GM18951 (cell line): Measurements from ENCODE around the gene DCUN1D2.

Source experiments
- POLR2A ChIP-seq: IDR thresholded peaks from 4 replicates; pipeline ENCODE4 v1.6.1; 2011; ENCODE audit warnings: mild to moderate bottlenecking; ENCODE audit not compliant: insufficient read length, insufficient read depth; ENCODE audit errors: extremely low read depth
- in situ Hi-C: fragments of 300-500 bp; cut with MboI; formaldehyde crosslinking; loops from one replicate; pipeline ENCODE4 v1.12.0; 2022; ENCODE audit warnings: low sequenced_read_pairs, mixed read lengths, inconsistent platforms; ENCODE audit not compliant: unreplicated experiment

Gene DCUN1D2

DNA sequence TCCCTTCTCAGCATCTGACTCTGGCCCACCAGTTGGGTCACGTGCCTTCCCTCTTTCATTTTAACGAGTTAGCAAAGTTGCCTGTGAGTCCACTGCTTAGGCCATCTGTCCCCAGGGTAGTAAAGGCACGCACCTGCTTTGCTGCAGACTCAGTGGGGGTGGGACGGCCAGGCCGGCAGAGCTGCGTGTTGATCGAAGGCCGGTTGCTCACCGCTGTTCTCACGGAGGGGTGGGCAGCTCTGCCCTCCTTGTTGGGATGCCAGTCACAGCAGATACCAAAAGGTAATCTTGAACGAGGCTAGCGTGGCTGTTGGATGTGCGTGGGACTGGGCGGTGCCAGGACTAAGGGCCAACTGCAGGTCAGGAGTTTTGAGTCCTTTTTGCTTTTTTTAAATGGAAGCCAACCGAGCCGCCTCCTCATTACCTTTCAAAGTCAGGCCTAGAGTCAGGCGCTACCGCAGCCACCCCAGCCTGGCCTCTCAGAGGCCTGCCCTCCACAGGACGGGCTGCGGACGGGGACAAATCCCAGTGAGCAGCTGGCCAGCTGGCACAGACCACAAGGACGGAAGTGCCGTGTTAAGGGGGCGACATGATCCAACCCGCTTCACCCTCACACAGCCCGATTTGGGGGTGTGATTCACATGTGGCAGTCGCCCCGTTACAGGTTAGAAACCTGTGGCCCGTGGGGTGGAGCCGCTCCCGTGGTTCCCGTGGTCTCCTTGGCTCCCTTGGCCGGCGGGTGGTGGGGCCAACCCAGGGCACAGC lies 57.8 kb downstream of the DCUN1D2 start:
- in situ Hi-C loops: no loop called here
- no peak for TF ChIP-seq POLR2A

DNA sequence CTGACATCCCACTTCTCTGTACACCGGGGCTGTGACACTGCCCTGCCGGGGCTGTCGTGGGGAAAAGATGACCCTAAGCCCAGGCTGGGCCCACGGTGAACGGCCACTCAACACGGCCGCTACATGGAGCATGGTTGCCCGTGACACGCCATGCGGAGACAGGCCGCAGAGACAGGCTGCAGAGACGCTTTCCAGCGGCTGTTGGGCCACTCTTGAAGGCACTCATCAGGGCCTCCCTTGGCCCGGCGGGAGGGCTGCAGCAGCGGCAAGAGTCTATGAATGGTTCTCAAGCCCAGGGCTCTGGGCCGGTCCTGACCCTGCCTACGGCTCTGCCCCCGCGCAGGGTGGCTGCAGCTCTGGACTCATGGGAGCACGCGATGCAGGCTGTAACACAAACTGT lies 59.3 kb downstream of the DCUN1D2 start:
- in situ Hi-C loops: no loop called here
- TF ChIP-seq POLR2A: no peak

DNA sequence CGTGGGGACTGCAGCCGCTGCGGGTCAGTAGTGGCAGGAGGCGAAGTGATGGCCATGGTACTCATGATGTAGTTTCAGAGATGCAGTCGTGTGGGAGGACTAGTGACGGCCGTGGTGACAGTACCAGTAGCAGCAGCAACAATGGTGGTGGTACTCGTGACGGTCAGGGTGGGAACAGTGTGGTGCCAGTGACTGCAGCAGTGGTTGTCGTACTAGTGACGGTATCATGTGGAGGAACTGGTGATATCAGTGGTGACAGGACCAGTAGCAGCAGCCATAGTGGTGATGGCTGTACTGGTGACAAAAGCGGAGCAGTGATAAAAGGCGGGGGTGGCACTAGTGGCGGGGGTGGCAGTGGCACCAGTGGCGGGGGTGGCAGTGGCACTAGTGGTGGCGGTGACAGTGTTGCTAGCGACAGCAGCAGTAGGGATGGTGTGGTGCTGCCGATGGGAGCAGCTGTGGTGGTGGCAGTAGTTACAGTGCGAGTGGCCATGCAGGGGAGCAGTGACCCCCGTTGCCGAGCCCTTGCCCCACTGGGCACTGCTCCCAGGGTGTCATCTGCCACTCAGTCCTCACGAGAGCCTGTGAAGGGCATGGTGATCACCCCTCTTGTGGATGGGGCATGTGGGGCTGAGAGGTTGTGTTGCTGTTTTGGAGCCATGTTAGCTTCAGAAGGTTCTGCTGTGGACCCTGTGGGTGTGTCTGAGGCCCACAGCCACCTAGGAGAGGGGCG lies 60.0 kb downstream of the DCUN1D2 start:
- no peak for TF ChIP-seq POLR2A
- in situ Hi-C loops: no loop called here

DNA sequence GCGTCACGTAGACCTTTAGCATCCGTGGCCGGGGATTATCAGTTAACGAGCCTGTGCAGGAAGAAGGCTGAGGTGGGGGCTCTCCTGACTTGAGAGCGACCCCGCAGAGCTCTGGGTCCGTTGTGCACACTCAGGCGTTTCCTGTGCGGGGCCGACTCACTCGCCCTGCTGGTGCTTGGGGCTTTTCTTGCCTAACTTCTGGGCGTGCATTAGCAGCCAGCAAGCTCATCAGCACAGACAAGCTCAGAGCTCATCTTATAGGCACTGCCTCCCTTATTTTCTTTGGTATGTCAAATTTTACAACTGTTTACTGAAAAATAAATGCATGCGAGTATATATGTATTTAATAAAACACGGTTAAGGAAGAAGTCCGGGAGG lies 60.9 kb downstream of the DCUN1D2 start:
- TF ChIP-seq POLR2A: no peak
- in situ Hi-C loops: no loop called here

DNA sequence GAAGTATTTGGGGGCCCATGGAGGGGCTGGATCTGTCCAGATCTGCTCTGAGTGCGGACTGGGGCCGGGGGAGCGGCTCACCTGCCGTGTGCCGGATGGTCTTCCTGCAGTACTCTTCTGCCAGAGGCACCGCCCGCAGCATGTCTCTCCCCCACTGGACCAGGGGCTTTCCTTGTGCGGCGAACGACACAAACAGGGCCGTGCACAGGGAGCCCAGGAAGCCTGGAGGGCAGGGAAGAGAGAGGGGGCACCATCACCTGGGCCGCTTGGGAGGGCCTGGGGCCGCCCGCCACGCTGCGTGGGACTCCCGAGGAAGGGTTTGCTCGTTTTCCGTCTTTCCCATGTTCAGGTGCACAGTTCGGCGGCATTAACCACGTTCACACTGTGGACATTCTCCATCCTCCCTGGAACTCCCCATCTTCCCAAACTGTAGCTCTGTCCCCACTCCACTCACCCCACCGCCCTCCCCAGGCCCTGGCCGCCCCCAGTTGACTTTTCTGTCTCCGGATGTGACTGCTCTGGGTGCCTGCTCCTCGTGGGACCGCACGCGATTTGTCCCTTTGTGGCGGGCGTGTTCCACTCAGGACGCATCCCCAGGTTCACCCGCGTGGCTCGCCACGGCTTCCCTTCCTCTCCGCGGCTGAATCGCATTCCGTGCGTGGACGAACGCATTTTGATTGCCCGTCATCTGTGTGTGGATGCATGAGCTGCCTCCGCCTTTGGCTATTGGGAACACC lies 61.5 kb downstream of the DCUN1D2 start:
- TF ChIP-seq POLR2A: no peak
- in situ Hi-C loops: no loop called here

DNA sequence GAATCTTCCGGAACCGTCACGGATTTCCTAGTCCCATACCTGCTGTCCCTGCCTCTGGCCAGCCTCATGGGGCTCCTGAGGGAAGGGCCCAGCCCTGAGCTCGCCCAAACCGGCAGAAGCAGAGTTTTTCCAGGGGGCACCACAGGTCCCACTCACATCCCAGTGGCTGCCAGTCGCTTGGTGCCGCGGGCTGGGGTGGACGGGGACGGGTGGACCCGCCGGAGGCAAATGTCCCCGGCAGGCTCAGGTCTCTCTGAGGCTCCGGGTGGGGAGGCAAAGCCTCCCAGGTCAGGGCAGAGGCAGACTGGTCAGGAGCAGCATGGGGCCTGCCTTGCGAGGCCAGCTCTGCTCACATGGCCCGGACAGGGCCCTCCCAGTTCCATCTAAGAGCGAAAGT lies 62.0 kb downstream of the DCUN1D2 start:
- in situ Hi-C loops: no loop called here
- TF ChIP-seq POLR2A: no peak

DNA sequence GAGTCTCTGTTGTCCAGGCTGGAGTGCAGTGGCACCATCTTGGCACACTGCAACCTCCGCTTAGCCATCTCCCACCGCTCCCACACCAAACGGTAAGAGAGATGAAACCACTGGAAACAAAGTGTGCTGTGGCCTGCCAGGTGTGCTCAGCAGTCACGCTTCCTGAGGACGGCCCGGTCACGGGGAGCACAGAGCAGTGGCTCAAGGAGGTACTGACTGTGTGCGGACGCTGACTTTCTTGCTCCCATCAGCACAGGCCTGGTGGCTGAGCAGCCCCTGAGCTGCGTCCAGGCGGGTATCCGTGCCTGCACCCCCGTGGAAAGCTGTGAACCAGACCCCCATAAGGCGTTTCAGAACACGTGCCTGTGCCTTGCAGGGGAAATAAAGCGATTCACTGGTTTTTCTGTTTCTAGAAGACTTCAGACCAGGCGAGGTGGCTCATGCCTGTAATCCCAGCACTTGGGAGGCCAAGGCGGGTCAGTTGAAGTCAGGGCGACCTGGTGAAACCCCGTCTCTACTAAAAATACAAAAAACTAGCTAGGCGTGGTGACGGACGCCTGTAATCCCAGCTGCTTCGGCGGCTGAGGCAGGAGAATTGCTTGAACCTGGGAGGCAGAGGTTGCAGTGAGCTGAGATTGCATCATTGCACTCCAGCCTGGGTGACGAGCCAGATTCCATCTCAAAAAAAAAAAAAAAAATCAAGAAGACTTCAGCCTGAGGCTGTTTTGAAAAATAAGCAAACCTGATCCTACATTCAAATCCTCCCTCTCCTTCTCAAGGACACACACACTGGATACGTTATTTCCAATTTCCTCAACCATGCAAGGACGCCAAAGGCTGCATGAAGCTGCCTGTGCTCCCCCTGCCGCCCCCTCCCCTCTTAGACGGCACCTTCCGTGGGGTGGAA lies 62.7 kb downstream of the DCUN1D2 start:
- TF ChIP-seq POLR2A: no peak
- in situ Hi-C loops: no loop called here

DNA sequence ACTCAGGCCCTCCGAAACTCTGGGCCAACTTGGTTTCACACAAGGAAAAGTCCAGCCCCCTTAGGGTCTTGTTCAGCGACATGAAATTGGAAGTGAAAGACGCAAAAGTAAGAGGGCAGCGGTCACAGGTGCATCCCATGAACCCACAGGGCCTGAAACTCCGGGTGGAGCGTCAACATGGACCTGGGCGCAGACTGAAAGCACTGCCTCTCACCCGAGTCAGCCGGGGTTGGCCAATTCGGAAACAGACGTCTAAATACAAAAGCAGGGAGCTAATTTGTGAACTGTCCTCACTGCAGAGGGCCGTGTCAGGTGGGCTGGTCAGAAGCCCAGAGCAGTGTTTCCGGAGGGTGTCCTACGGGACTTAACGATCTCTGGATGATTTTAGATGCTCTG lies 63.9 kb downstream of the DCUN1D2 start:
- TF ChIP-seq POLR2A: no peak
- in situ Hi-C loops: no loop called here

DNA sequence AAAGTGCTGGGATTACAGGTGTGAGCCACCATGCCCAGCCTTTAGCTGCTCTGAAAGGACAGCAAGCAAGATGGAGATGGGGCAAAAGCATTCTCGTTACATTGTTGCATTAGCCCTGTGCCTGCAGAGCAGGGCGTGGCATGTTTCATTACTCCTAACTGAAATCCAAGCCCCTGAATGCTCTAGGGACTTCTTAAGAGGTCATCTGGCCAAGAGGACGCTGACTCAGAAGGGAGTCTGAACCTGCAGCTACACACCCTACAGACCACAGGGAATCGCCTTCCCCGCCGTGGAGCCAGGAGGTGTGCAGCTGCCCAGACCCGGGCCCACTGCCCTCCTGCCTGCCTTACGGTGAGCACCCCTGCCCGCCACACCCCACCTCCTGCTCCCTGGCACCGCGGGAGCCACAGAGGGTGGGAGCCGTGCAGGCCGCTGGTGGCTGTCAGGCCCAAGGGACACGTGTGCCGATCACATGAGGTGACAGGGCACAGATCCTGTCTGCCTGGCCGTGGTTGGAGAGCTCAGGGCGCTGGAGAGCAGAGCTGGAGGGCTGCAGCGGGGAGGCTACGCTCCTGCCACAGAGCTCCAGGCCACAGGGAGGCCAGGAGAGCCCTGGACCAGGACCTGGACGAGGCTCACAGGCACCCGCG lies 64.4 kb downstream of the DCUN1D2 start:
- in situ Hi-C loops: no loop called here
- TF ChIP-seq POLR2A: no peak

DNA sequence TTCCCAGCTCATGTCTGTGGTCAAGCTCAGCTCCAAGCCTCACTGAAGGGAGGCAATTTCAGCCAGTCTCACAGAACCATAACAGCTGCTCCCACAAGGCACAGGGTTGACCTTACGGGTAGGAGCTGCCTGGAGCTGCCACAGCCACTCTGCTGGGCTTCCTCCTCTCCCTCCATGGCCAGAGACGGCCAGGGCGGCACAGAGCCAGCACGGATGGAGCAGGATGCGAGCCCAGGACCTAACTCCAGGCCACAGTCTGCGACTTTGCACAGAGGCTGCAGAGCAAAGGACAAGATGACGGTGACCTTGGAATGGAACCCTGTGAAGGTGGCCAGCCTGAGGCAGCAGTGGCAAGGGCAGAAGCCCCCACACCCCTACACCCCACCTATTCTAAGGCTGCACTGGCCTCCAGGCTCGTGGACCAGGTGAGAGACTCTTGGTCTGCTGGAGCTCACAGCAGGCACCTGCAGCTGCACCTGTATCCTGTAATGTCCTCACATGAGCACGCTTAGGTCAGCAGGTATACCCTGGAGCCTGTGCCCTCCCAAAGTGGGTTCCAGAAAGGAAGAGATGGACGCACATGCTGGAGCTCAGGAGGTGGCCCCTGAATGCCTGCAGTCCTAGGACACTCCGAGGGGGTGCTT lies 66.9 kb downstream of the DCUN1D2 start:
- in situ Hi-C loops: no loop called here
- no peak for TF ChIP-seq POLR2A

DNA sequence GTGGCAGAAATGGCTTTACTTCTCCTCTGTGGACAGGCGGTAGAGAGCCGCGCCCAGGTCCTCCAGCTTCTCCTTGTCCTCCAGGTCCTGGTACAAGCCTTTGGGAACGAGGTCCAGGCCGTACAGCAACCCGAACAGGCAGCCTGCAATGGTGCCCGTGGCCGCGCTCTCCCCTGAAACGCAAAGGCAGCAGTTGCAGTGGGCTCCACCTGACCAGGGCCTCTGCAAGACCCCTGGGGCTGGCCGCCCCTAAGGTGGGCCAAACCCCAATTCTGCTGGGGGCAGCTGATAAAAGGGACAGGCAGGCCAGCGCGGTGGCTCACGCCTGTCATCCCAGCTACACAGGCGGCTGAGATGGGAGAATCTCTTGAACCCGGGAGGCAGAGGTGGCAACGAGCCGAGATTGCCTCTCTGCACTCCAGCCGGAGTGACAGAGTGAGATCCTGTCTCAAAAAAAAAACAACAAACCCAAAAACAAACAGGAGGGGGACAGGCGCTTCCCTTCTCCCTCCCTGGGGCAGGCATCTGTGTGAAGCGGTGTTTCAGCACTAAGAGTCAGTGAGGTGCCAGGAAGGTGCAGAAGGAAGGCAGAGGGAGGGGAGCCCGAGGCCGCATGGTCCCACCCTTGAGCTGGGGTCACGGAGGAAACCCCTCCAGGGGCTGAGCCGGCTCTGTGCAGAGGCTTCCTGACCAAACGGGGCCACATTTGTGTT lies 67.5 kb downstream of the DCUN1D2 start:
- in situ Hi-C loops: no loop called here
- TF ChIP-seq POLR2A: no peak

DNA sequence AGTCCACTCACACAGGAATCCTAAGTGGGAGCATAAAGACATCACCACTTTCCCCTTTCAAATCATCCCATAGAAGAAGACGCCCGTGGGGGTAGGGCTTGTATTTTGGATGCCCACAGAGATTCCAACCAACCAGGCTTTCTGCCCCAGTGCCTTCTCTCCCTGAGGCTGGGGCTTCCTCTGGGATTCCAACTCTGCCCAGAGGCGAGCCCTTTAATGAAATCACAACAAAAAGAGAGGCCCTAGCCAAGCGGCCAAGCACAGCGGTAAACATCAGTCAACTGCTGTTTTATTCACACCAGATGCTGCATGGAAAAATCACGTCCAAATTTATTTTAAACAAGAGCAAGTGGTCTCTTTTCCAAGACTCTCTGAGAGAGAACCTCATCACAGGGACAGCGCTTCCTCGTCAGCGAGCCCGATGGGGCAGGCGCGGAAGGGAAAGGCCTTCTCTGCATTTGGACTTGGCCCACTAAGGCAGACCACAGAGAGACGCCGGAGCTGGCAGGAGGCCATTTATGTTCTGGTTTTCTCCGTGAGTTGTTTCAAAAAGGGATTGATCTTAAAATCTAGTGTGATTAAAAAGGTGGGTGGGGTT lies 68.7 kb downstream of the DCUN1D2 start:
- TF ChIP-seq POLR2A: no peak
- in situ Hi-C loops: no loop called here
